ENCODE results near the gene DCUN1D3. TPM values are rescaled to one million over a fixed set of nuclear protein-coding genes. Genes with fewer than 3 reads are reported as not detected.

Gene DCUN1D3
- total and polyA plus RNA-seq, 2 donors (not counting 1 experiment from before 2014, with no cell fraction given): 20.4 to 42.8 TPM

GRCh38 chr16:20867585-20867984 is 32.6 kb downstream of the DCUN1D3 start:
- Histone ChIP-seq H3K27me3 (ENCODE audit: control insufficient read depth, insufficient read depth, low read length) (no peaks in the 10 kb centered on the region), H3K4me2 (ENCODE audit: extremely low read depth, insufficient read depth, low read length) (no peak overlapping the region), H3K4me1 (ENCODE audit: control insufficient read depth, extremely low read depth, insufficient read depth, low read length) (peaks cover 30% of the 10 kb centered on the region), H3K36me3 (ENCODE audit: control insufficient read depth, insufficient read depth, low read length) (no peaks in the 10 kb centered on the region), H2AFZ (ENCODE audit: low read length) (no peak overlapping the region), H3K79me2 (ENCODE audit: control insufficient read depth, insufficient read depth, low read length) (peaks cover 85% of the 10 kb centered on the region), H3K9me3 (ENCODE audit: control insufficient read depth, insufficient read depth, low read depth, low read length) (no peaks in the 10 kb centered on the region), H3K9ac (ENCODE audit: insufficient read depth, low read length) (no peak overlapping the region), H3K27ac (ENCODE audit: insufficient read depth, low read length) (no peak overlapping the region), H3K4me3 (replicated peaks in 1 of 4; ENCODE audit: control extremely low read depth in 1 of 4, insufficient read depth in 1 of 4, low read depth in 3 of 4, low read length in 4 of 4) (no peak overlapping the region), H4K20me1 (ENCODE audit: control insufficient read depth, extremely low read depth, insufficient read depth, low read length) (no peaks in the 10 kb centered on the region)
- peak in 1 of 2 donors; percentile 76 for DNase-seq (ENCODE audit: low read depth in 2 of 2)
- TF ChIP-seq, protein P1, sequence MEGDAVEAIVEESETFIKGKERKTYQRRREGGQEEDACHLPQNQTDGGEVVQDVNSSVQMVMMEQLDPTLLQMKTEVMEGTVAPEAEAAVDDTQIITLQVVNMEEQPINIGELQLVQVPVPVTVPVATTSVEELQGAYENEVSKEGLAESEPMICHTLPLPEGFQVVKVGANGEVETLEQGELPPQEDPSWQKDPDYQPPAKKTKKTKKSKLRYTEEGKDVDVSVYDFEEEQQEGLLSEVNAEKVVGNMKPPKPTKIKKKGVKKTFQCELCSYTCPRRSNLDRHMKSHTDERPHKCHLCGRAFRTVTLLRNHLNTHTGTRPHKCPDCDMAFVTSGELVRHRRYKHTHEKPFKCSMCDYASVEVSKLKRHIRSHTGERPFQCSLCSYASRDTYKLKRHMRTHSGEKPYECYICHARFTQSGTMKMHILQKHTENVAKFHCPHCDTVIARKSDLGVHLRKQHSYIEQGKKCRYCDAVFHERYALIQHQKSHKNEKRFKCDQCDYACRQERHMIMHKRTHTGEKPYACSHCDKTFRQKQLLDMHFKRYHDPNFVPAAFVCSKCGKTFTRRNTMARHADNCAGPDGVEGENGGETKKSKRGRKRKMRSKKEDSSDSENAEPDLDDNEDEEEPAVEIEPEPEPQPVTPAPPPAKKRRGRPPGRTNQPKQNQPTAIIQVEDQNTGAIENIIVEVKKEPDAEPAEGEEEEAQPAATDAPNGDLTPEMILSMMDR (conservative IDR thresholded peaks at IDR 0.05 in 1 of 2, IDR thresholded peaks at IDR 0.05 in 1 of 2; ENCODE audit: low read depth in 1 of 2, low read length in 2 of 2): no peak
- TF ChIP-seq EZH2 (IDR thresholded peaks at IDR 0.05; ENCODE audit: low read length, missing control alignments): no peak

DNA sequence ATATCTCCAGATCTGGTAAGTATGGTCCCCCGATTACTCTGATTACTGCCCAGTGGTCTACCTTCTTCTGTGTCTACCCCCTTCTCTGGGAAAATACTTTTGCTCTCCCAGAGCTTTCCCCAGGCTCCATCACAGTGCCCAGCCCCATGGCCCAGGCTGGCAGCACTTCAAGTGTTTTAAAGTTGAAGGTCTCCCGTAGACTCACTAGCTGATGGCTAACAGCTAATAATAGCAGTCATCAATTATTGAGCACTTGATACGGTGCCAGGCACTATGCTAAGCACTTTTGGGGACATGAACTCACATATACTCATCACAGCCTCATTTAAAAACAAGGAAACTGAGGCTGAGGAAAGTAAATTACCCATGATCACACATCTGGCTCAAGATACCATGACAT is 33.4 kb downstream of the DCUN1D3 start:
- no peak overlapping the region for H2AFZ ChIP-seq (ENCODE audit: low read length)
- no peak overlapping the region for H3K4me3 ChIP-seq (replicated peaks in 1 of 4; ENCODE audit: control extremely low read depth in 1 of 4, insufficient read depth in 1 of 4, low read depth in 3 of 4, low read length in 4 of 4)
- H3K4me1 ChIP-seq (ENCODE audit: control insufficient read depth, extremely low read depth, insufficient read depth, low read length): peaks cover 28% of the 10 kb centered on the region
- peaks cover 85% of the 10 kb centered on the region for H3K79me2 ChIP-seq (ENCODE audit: control insufficient read depth, insufficient read depth, low read length)
- no peaks in the 10 kb centered on the region for H3K27me3 ChIP-seq (ENCODE audit: control insufficient read depth, insufficient read depth, low read length)
- no peaks in the 10 kb centered on the region for H4K20me1 ChIP-seq (ENCODE audit: control insufficient read depth, extremely low read depth, insufficient read depth, low read length)
- DNase-seq (ENCODE audit: low read depth in 2 of 2): peak in 1 of 2 donors; percentile 42
- no peak overlapping the region for H3K4me2 ChIP-seq (ENCODE audit: extremely low read depth, insufficient read depth, low read length)
- H3K36me3 ChIP-seq (ENCODE audit: control insufficient read depth, insufficient read depth, low read length): peaks cover 2% of the 10 kb centered on the region
- H3K9me3 ChIP-seq (ENCODE audit: control insufficient read depth, insufficient read depth, low read depth, low read length): no peaks in the 10 kb centered on the region
- H3K9ac ChIP-seq (ENCODE audit: insufficient read depth, low read length): no peak overlapping the region
- H3K27ac ChIP-seq (ENCODE audit: insufficient read depth, low read length): peak overlapping the region; percentile 82
- TF ChIP-seq EZH2 (IDR thresholded peaks at IDR 0.05; ENCODE audit: low read length, missing control alignments): no peak
- TF ChIP-seq, protein P1 (conservative IDR thresholded peaks at IDR 0.05 in 1 of 2, IDR thresholded peaks at IDR 0.05 in 1 of 2; ENCODE audit: low read depth in 1 of 2, low read length in 2 of 2): no peak

- H3K36me3 ChIP-seq (ENCODE audit: control insufficient read depth, insufficient read depth, low read length): peaks cover 5% of the 10 kb centered on the region
- H3K79me2 ChIP-seq (ENCODE audit: control insufficient read depth, insufficient read depth, low read length): peaks cover 85% of the 10 kb centered on the region
- no peaks in the 10 kb centered on the region for H3K27me3 ChIP-seq (ENCODE audit: control insufficient read depth, insufficient read depth, low read length)
- no peaks in the 10 kb centered on the region for H4K20me1 ChIP-seq (ENCODE audit: control insufficient read depth, extremely low read depth, insufficient read depth, low read length)
- peak overlapping the region; percentile 82 for H3K27ac ChIP-seq (ENCODE audit: insufficient read depth, low read length)
- H3K9me3 ChIP-seq (ENCODE audit: control insufficient read depth, insufficient read depth, low read depth, low read length): no peaks in the 10 kb centered on the region
- no peak overlapping the region for H3K4me3 ChIP-seq (replicated peaks in 1 of 4; ENCODE audit: control extremely low read depth in 1 of 4, insufficient read depth in 1 of 4, low read depth in 3 of 4, low read length in 4 of 4)
- H3K4me2 ChIP-seq (ENCODE audit: extremely low read depth, insufficient read depth, low read length): peak overlapping the region; percentile 30
- TF ChIP-seq EZH2 (IDR thresholded peaks at IDR 0.05; ENCODE audit: low read length, missing control alignments): no peak
- TF ChIP-seq, protein P1 (conservative IDR thresholded peaks at IDR 0.05 in 1 of 2, IDR thresholded peaks at IDR 0.05 in 1 of 2; ENCODE audit: low read depth in 1 of 2, low read length in 2 of 2): no peak
- no peak overlapping the region for H3K9ac ChIP-seq (ENCODE audit: insufficient read depth, low read length)
- peak; percentile 81 to 91 for DNase-seq (ENCODE audit: low read depth in 2 of 2)
- H3K4me1 ChIP-seq (ENCODE audit: control insufficient read depth, extremely low read depth, insufficient read depth, low read length): peaks cover 28% of the 10 kb centered on the region
- no peak overlapping the region for H2AFZ ChIP-seq (ENCODE audit: low read length)
These were observed 33.9 kb downstream of the DCUN1D3 start for GRCh38 chr16:20866145-20866772.

All from fibroblast of lung (primary cell).